ENCODE data around the gene CEP72. TPM values are rescaled to one million over a fixed set of nuclear protein-coding genes. Genes with fewer than 3 reads are reported as not detected.

The CEP72 gene
- total RNA-seq, 1 donor from 2014 or later = 7.6 TPM

DNA sequence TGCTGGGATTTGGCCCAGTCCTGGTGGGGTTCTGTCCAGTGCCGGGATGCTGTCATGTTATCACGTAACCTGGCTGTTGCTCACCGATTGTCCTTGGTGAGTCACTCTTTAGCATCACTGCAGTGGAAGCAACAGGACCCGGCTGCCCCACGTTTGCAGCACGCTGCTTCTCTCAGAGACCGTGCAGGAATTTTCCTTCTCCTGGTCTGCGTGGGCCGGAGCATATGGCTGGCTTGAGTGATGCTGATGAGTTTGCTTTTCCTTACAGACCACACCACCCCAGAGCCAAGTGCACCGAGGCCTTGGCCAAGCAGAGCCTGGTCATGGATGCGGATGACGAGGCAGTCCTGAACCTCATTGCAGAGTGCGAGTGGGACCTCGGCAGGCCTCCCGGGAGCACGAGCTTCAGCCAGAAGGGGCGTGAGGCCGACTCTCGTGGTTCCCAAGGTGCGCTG is 21.4 kb downstream of the CEP72 start:
- Mint-ChIP-seq H3K4me3 (ENCODE audit: unreplicated experiment) (no peak overlapping the region), H3K4me1 (ENCODE audit: unreplicated experiment) (no peaks in the 10 kb centered on the region), H3K9me3 (ENCODE audit: unreplicated experiment) (no peaks in the 10 kb centered on the region), H3K36me3 (ENCODE audit: unreplicated experiment) (peaks cover 12% of the 10 kb centered on the region), H3K27ac (ENCODE audit: unreplicated experiment) (no peak overlapping the region), H3K27me3 (ENCODE audit: unreplicated experiment) (no peaks in the 10 kb centered on the region)
- TF ChIP-seq, protein P1, sequence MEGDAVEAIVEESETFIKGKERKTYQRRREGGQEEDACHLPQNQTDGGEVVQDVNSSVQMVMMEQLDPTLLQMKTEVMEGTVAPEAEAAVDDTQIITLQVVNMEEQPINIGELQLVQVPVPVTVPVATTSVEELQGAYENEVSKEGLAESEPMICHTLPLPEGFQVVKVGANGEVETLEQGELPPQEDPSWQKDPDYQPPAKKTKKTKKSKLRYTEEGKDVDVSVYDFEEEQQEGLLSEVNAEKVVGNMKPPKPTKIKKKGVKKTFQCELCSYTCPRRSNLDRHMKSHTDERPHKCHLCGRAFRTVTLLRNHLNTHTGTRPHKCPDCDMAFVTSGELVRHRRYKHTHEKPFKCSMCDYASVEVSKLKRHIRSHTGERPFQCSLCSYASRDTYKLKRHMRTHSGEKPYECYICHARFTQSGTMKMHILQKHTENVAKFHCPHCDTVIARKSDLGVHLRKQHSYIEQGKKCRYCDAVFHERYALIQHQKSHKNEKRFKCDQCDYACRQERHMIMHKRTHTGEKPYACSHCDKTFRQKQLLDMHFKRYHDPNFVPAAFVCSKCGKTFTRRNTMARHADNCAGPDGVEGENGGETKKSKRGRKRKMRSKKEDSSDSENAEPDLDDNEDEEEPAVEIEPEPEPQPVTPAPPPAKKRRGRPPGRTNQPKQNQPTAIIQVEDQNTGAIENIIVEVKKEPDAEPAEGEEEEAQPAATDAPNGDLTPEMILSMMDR (IDR thresholded peaks at IDR 0.05) = no peak
- no peak for DNase-seq (ENCODE audit: extremely low spot score, unreplicated experiment)

DNA sequence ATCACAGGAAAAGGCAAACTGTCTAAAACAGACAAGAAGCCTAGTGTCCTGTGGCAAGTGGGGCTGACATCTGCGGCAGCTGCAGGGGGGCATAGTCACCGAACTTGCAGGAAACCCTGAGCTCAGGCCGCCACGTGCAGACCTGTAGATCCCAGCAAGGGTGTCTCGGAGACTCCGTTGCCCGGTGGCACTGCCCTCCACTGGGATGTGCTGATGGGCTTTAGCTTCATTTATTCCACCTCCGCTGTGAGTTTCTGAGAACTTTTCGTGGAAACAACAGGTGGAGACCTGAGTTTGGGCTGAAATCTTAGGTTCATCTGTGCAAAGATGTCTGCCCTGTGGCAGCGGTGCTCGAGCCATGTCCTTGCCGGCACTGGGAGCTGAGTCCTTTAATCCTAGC is 22.1 kb downstream of the CEP72 start:
- no peak for DNase-seq (ENCODE audit: extremely low spot score, unreplicated experiment)
- Mint-ChIP-seq H3K9me3 (ENCODE audit: unreplicated experiment) (no peaks in the 10 kb centered on the region), H3K4me1 (ENCODE audit: unreplicated experiment) (no peaks in the 10 kb centered on the region), H3K36me3 (ENCODE audit: unreplicated experiment) (peaks cover 12% of the 10 kb centered on the region), H3K27ac (ENCODE audit: unreplicated experiment) (no peak overlapping the region), H3K27me3 (ENCODE audit: unreplicated experiment) (no peaks in the 10 kb centered on the region), H3K4me3 (ENCODE audit: unreplicated experiment) (no peak overlapping the region)
- TF ChIP-seq, protein P1 (IDR thresholded peaks at IDR 0.05) = no peak

DNA sequence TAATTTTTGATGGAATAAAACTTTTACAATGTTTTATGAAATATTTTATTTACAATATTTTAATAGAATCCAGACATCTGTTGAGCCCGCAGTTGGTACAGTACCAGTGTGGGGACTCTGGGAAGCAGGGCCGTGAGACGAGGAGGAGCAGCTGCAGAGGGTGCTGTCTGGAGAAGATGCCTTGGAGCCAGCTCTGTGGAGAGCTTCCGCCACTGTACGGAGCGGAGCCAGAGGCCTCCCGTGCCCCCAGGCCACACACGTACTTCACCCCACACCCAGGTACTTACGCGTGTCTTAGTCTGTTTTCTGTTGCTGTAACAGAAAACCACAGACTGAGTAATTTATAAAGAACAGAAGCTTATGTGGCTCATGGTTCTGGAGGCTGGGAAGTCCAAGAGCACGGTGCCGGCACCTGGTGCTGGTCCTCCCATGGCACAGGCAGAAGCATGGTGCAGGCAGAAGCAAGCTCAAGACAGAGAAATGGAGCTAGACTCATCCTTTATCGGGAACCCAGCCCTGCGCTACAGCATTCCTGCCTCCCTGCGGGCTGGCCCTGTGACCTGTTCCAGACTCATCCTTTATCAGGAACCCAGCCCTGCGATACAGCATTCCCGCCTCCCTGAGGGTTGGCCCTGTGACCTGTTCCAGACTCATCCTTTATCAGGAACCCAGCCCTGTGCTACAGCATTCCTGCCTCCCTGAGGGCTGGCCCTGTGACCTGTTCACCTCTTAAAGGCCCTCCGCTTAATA is 23.3 kb downstream of the CEP72 start:
- Mint-ChIP-seq H3K27ac (ENCODE audit: unreplicated experiment) (no peak overlapping the region), H3K27me3 (ENCODE audit: unreplicated experiment) (no peaks in the 10 kb centered on the region), H3K9me3 (ENCODE audit: unreplicated experiment) (no peaks in the 10 kb centered on the region), H3K4me1 (ENCODE audit: unreplicated experiment) (no peaks in the 10 kb centered on the region), H3K36me3 (ENCODE audit: unreplicated experiment) (peaks cover 15% of the 10 kb centered on the region), H3K4me3 (ENCODE audit: unreplicated experiment) (no peak overlapping the region)
- DNase-seq (ENCODE audit: extremely low spot score, unreplicated experiment) = no peak
- TF ChIP-seq, protein P1 (IDR thresholded peaks at IDR 0.05) = no peak

DNA sequence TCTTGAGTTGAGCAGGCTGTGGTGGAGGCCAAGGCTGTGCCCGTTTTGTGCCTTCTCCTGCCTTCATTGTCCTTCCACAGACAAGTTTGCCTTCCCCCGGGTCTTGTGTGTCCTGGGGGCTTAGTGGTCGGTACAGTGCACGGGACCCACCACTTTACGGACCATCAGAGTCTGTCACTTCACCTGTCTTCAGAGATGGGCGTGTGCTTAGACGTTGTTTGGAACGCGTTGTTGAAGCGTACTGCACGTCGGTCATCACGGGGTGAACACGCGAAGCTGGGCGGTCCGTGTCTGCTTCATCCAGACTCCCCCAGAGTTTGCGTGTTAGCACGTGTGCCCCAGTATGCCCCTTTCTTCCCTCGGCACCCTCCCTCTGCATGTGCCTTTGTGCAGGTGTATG is 24.8 kb downstream of the CEP72 start:
- Mint-ChIP-seq H3K4me1 (ENCODE audit: unreplicated experiment) (no peaks in the 10 kb centered on the region), H3K27me3 (ENCODE audit: unreplicated experiment) (no peaks in the 10 kb centered on the region), H3K4me3 (ENCODE audit: unreplicated experiment) (no peak overlapping the region), H3K36me3 (ENCODE audit: unreplicated experiment) (peaks cover 15% of the 10 kb centered on the region), H3K27ac (ENCODE audit: unreplicated experiment) (no peak overlapping the region), H3K9me3 (ENCODE audit: unreplicated experiment) (no peaks in the 10 kb centered on the region)
- no peak for DNase-seq (ENCODE audit: extremely low spot score, unreplicated experiment)
- TF ChIP-seq, protein P1 (IDR thresholded peaks at IDR 0.05) = no peak

DNA sequence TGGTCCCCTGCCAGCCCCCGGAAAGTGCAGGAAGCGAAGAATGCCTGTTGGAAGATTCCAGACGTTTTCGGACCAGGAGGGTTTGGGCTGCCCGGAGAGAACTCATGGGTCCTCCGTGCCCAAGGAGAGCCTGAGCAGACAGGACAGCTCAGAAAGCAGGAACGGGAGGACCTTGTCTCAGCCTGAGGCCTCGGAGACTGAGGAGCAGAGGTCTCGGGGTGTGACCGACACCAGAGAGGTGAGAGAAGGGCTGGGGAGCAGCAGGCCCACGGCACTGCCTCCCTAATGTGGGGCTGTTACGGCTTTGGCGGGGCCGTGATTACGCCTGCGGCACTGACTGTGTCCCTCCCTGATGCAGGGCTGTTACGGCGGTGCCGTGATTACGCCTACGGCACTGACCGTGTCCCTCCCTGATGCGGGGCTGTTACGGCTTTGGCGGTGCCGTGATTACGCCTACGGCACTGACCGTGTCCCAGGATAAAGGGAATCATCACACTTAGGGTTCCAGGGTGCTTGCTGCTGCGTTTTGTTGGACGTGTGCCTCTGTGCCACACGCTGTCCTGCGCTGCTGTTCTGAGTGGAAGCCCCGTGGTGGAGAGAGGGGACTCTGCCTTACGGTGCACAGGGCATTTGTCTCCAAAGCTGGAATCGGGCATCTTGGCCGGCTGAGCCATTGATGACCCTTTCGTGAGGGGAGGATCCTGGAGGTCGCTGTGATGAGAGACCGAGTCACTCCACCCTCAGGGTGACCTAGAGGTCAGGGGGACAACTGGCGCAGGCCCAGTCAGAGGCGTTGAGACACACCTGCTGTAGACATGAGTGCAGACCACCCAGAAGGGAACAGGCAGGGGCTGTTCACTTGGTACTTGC is 25.7 kb downstream of the CEP72 start:
- Mint-ChIP-seq H3K36me3 (ENCODE audit: unreplicated experiment) (peaks cover 15% of the 10 kb centered on the region), H3K27ac (ENCODE audit: unreplicated experiment) (no peak overlapping the region), H3K27me3 (ENCODE audit: unreplicated experiment) (no peaks in the 10 kb centered on the region), H3K9me3 (ENCODE audit: unreplicated experiment) (no peaks in the 10 kb centered on the region), H3K4me1 (ENCODE audit: unreplicated experiment) (no peaks in the 10 kb centered on the region), H3K4me3 (ENCODE audit: unreplicated experiment) (no peak overlapping the region)
- no peak for DNase-seq (ENCODE audit: extremely low spot score, unreplicated experiment)
- TF ChIP-seq, protein P1 (IDR thresholded peaks at IDR 0.05) = no peak

Data from osteocyte (in vitro differentiated cells).